HG03521 (cell line): Measurements from ENCODE around the gene EIF4H.
"Not testable (repeated sequence)": the region's sequence is repeated elsewhere in the genome, so short reads cannot be mapped to it uniquely, and the experiment has no call there.

Experiments
- ATAC-seq: cut with Tn5 transposase; IDR thresholded peaks from one replicate; pipeline ENCODE4 v1.9.1; 2021; ENCODE audit warnings: mild to moderate bottlenecking, moderate library complexity; ENCODE audit not compliant: unreplicated experiment

EIF4H gene

GRCh38 chr7:74197449-74198124, 23.4 kb downstream of the EIF4H start:
- no peak for ATAC-seq

- ATAC-seq, result no peak
These were observed 25.6 kb downstream of the EIF4H start for GRCh38 chr7:74199551-74200355.

- ATAC-seq, result no peak
These were observed 28.8 kb downstream of the EIF4H start for GRCh38 chr7:74202841-74203556.

- ATAC-seq, result no peak
These were observed 29.9 kb downstream of the EIF4H start for GRCh38 chr7:74203956-74204618.

GRCh38 chr7:74206052-74206451, 31.9 kb downstream of the EIF4H start:
- not testable (repeated sequence) for ATAC-seq

GRCh38 chr7:74206589-74207120, 32.5 kb downstream of the EIF4H start:
- no peak for ATAC-seq

- ATAC-seq, result no peak
These were observed 33.4 kb downstream of the EIF4H start for GRCh38 chr7:74207586-74207985.

GRCh38 chr7:74208241-74208640, 34.1 kb downstream of the EIF4H start:
- not testable (repeated sequence) for ATAC-seq

GRCh38 chr7:74212661-74213060, 38.5 kb downstream of the EIF4H start:
- no peak for ATAC-seq

- no peak for ATAC-seq
These were observed 40.9 kb downstream of the EIF4H start for GRCh38 chr7:74214816-74215630.

GRCh38 chr7:74215921-74216320, 41.8 kb downstream of the EIF4H start:
- no peak for ATAC-seq

GRCh38 chr7:74216361-74216761, 42.2 kb downstream of the EIF4H start:
- ATAC-seq, result no peak

GRCh38 chr7:74217455-74218342, 43.5 kb downstream of the EIF4H start:
- peak; percentile 36 for ATAC-seq

- ATAC-seq, result no peak
These were observed 44.2 kb downstream of the EIF4H start for GRCh38 chr7:74218343-74218698.

GRCh38 chr7:74219416-74219815, 45.3 kb downstream of the EIF4H start:
- no peak for ATAC-seq

- ATAC-seq, result no peak
These were observed 46.1 kb downstream of the EIF4H start for GRCh38 chr7:74220229-74220628.

GRCh38 chr7:74221713-74222112, 47.6 kb downstream of the EIF4H start:
- ATAC-seq, result no peak

GRCh38 chr7:74222851-74223710, 48.9 kb downstream of the EIF4H start:
- no peak for ATAC-seq
